NCI-H1930 (cell line): ENCODE data around the gene WIPF2.

ENCODE experiments used
- DNase-seq, 2 experiments: peaks; one replicate each; lab custom pipeline; 2025; lab: John Stamatoyannopoulos, UW

Gene WIPF2

DNA sequence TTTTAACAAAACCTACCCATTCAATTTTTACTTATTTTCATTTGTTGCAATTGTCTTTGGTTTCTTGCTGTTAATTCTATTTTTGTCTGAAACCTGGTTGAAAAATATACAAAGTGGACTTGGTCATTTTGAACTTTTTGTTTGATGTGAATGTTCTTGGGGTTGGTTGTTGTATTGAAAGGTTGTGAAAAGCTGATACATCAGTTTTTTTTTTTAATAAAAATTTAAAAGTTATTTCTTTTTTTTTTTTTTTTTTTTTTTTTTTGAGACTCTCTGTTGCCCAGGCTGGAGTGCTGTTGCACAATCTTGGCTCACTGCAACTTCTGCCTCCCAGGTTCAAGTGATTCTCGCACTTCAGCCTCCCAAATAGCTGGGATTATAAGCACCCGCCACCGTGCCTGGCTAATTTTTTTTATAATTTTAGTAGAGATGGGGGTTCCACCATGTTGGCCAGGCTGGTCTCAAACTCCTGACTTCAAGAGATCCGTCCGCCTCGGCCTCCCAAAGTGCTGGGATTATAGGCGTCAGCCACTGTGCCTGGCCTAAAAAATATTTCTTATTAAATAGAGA, 28.9 kb downstream of the WIPF2 start:
- no peak for DNase-seq

DNA sequence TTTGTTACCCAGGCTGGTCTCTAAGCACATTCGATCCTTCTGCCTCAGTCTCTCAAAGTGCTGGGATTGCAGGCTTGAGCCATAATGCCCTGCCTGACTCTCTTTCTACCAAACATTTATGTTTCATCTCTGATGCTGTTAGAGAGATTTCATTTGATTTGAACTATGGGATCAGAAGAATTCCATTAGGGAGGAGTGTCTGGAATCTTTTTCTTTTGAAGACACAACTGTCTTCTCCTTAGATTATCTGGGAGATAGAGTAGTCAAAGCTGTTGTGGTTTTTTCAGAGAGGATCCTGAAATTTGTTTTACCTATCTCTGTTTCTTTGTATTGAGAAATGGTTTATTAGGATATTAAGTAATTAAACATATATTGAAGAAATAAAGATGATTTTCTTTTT, 29.4 kb downstream of the WIPF2 start:
- DNase-seq: no peak

DNA sequence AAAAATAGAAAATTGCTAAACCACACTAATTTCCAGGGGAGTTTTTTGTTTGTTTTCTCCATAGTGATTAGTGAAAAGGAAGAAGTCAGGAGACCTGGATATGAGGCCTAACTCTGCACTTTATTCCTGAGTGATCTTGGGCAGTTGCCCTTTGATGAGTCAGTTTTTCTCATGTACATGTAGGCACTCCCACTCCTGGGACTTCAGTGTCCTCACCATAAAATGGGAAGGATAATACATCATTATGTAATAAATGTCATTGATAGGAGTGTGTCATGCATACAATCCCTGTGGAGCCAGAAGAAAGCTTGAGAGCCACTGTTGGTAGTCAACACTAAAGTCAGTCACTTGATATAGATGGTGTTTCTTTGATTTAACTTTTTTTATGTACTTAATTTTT, 32.5 kb downstream of the WIPF2 start:
- DNase-seq: no peak

DNA sequence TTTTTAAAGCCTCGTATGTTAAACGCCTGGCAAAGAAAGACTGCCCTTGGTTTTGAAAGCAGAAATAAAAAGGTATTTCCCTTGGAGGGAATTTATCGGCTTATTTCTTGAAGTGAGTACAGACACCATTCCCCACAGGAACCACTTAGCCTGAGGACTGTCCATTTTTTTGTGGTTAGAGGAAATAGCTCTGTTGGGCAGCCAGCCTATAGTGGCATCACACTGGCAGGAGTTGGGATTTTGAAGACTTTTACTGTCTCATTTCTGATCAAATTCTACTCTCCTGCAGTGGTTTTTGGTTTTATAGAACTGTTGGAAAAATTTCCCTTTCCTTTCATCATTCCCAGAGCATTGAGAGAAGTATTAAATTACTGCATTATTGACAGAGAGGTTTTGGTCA, 34.5 kb downstream of the WIPF2 start:
- no peak for DNase-seq

- DNase-seq: no peak
Measured at GRCh38 chr17:40259505-40259904, 40.4 kb downstream of the WIPF2 start.

GRCh38 chr17:40260528-40260927, 41.4 kb downstream of the WIPF2 start:
- DNase-seq: no peak

- DNase-seq: no peak
Measured at GRCh38 chr17:40264458-40265185, 45.5 kb downstream of the WIPF2 start.

GRCh38 chr17:40265337-40265736, 46.2 kb downstream of the WIPF2 start:
- DNase-seq: no peak

DNA sequence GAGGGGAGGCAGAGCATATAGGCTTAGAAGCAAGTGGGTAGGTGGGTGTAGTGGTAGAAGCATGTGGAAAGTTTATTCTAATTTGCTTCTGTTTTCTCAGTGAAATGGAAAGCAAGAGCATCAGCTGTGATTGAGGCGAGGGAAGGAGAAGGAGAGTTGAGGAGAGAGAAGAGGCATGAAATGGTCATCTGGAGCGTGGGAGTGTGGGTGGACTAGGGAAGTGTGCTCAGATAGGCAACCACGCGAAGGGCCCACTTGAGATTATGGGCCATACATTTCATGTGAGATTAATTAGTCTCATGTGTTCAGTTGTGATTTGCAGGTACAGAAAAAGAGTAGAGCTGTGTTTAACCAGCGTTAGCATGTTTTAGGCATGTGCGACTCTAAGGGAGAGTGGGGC, 47.8 kb downstream of the WIPF2 start:
- no peak for DNase-seq

- no peak for DNase-seq
Measured at GRCh38 chr17:40268141-40268712, 49.1 kb downstream of the WIPF2 start.

- DNase-seq: no peak
Measured at GRCh38 chr17:40278414-40278813, 59.3 kb downstream of the WIPF2 start.

GRCh38 chr17:40279402-40279801, 60.3 kb downstream of the WIPF2 start:
- no peak for DNase-seq

- DNase-seq: no peak
Measured at GRCh38 chr17:40281663-40282062, 62.6 kb downstream of the WIPF2 start.

- DNase-seq: no peak
Measured at GRCh38 chr17:40283662-40284061, 64.6 kb downstream of the WIPF2 start.

DNA sequence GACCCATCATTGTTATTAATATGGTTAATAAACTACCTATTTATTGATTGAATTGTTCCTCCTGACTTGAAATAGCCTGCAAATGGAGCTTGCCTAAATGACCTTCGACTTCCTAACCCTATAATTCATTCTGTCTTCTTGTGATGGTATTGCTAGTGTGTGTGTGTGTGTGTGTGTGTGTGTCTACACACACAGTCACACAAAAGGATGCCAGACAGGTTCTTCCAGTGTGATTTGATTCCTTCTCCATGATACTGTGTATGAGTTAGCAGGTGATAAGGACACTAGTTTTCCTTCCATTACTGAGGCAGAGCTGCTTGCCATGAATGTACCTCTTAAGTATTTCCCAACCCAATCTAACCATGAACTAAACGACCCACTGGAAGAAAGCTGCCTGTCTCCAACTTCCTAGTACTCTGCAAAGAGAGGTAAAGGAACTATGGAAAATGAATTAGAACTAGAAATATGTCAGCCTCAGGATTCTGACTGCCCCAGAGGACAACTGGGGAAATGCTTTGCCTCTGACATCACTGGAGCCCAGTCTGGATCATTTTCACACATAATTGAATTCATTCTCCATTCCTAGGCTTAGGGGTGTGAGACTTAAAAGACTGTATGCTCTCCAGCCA, 65.1 kb downstream of the WIPF2 start:
- DNase-seq: no peak

DNA sequence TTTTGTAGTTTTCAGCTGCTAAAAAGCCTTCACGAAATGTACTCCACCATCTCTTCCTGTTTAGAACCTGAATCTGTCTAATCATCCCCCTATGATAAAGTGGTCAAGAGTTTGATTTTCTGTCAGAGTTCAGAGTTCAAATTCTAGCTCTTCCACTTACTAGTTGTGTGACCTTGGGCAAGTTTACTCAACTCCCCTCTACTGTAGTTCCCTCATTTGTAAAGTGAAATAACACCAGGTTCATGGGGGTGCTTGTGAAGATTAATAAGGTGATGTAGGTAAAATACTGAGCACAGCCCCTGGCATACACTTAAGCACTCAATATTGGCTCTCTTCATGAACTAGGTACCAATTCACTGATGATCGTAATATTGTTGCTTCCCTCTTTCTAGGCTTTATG, 67.4 kb downstream of the WIPF2 start:
- DNase-seq: no peak

DNA sequence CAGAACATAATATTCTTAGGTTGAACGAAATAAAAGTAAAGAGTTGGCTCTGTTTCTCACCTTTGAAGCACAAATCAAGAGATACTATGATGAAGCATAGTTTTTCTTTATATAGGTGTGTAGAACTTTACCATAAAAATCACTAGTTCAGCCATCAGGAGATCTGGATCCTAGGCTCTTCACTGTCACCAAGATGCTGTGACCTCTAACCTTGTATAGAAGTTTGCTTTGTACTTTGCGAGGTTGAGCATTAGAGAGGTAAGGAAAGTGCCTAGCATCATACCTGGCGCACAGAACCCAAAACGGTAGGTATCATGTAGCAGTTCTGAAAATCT, 68.0 kb downstream of the WIPF2 start:
- no peak for DNase-seq

DNA sequence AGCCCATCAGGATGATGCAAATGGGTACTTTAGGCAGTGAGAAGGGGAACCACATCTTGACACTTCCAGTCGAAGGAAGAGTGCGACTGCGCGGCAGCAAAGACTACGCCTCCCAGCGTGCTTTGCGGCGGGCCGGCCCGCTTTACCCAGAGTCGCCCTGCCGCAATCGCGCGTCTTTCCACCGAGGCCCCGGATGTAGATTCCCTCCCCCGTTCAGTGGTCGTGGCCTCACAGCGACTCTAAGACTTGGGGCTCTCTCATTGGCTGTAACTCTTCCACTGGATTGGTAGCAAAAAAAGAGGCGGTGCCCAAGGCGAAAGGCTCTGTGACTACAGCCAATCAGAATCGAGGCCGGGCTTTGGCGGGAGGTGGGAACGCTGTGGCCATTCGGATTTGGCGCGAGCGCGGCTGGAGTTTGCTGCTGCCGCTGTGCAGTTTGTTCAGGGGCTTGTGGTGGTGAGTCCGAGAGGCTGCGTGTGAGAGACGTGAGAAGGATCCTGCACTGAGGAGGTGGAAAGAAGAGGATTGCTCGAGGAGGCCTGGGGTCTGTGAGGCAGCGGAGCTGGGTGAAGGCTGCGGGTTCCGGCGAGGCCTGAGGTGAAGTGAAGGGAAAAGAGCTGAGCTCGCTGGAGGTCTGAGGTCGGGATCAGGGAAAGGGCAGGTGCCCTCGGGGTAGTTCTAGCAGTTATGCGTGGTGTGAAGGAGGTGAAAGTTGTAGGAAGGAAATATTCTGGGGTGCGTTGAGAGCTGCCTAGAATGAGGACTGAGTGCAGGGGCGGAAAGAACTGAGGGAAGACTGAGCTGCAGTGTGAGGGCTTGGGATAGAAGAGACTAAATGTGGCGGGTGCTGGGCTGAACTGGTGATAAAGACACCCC, 68.6 kb downstream of the WIPF2 start, which contains the start of gene CDC6:
TSS of gene CDC6 (plus strand) at position 386 of the 876 bp plus-strand sequence. CDS start 1,542 bp downstream, outside the sequence.
- peak; percentile 98 to 99 for DNase-seq

DNA sequence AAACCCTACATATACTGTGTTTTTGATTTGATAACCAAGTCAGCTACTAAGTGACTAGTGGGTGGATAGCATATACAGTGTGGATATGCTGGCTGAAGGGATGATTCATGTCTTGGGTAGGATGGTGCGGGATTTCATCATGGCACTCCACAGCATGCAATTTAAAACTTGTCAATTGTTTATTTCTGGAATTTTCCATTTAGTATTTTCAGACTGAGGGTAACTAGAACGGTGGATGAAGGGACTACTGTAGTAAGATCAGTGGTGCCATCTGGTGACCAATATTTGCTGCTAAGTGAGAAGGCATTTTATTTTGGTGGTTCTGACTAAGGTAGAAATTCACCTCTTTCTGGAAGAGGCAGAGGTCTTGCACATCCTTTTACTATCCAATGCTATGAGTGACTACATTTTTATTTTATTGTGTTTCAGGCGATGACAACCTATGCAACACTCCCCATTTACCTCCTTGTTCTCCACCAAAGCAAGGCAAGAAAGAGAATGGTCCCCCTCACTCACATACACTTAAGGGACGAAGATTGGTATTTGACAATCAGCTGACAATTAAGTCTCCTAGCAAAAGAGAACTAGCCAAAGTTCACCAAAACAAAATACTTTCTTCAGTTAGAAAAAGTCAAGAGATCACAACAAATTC, 71.7 kb downstream of the WIPF2 start:
- peak in 1 of 2 experiments; percentile 21 for DNase-seq

DNA sequence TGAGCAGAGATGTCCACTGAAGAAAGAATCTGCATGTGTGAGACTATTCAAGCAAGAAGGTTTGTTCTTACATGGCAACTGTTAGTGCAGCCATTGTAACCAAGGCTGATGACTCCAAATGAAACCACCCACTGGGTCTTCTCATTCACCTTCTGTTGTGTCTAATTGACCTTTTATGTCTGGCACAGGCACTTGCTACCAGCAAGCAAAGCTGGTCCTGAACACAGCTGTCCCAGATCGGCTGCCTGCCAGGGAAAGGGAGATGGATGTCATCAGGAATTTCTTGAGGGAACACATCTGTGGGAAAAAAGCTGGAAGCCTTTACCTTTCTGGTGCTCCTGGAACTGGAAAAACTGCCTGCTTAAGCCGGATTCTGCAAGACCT, 72.2 kb downstream of the WIPF2 start:
- no peak for DNase-seq

DNA sequence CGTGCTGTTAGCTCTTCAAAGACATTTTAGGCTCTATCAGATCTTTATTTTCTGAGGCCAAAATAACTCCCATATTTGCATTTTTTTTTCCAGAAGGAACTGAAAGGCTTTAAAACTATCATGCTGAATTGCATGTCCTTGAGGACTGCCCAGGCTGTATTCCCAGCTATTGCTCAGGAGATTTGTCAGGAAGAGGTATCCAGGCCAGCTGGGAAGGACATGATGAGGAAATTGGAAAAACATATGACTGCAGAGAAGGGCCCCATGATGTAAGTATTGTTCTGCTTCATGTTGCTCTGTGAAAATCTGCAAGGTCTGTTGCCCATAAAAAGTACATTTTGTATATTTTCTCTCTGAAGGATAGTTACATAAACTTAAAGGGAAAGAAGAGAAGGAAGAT, 74.3 kb downstream of the WIPF2 start:
- DNase-seq: no peak
